ENCODE measurements around the gene LRRC30.

GRCh38 chr18:7259475-7259874 lies 28.6 kb downstream of the LRRC30 start:
- TF ChIP-seq CTCF (IDR thresholded peaks at IDR 0.05) (no peak), EZH2 (IDR thresholded peaks at IDR 0.05; ENCODE audit: borderline replicate concordance, insufficient read depth, low read depth, low read length, poor library complexity, severe bottlenecking) (no peak)

Measured in B cell (primary cell).